ENCODE measurements around the gene SMIM10L2A. TPM values are rescaled to one million over a fixed set of nuclear protein-coding genes. Genes with fewer than 3 reads are reported as not detected.
A peak's percentile ranks its signal among the peaks of the same experiment; 100 is the strongest.

The SMIM10L2A gene
- total RNA-seq, 1 experiment from 2014 or later: 18.3 TPM

DNA sequence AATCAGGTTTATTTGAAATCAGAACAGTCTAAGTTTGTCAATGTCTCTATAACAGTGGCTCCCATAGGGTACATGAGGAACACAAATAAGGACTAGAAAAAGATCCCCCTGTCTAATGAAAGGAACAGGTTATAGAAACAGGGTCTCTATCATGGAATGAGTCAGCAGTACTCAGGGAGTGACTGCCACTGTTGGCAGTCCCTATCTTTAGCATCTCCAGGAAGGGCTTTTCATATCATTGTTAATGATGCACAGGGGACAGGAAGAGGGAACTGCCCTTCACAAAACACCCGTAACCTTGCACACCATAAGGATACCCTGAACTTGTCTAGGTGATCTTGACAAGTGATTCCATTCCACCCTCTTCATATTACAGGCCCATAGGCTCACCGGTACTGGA lies 38.5 kb upstream of the SMIM10L2A start:
- Histone ChIP-seq H3T11ph (ENCODE audit: low read length) (no peak overlapping the region), H3K14ac (ENCODE audit: insufficient read depth, low read length) (no peak overlapping the region), H3K9me3 (ENCODE audit: control insufficient read depth, low read depth, low read length) (peaks cover 34% of the 10 kb centered on the region), H2AFZ (ENCODE audit: low read length) (no peak overlapping the region), H3K56ac (ENCODE audit: insufficient read length, low read depth, low read length) (no peak overlapping the region), H3K23ac (ENCODE audit: insufficient read length, low read depth, low read length) (no peak overlapping the region), H3K18ac (ENCODE audit: insufficient read length, low read depth, low read length) (no peak overlapping the region), H4K91ac (ENCODE audit: insufficient read length, low read depth, low read length) (no peak overlapping the region), H3K27me3 (ENCODE audit: insufficient read depth, low read length) (no peaks in the 10 kb centered on the region), H2BK15ac (ENCODE audit: low read depth, low read length) (no peak overlapping the region), H2AK5ac (ENCODE audit: insufficient read length, low read length) (no peak overlapping the region), H3K23me2 (ENCODE audit: insufficient read length, low read depth, low read length, poor library complexity, severe bottlenecking) (no peaks in the 10 kb centered on the region), H2BK20ac (ENCODE audit: low read depth, low read length, poor library complexity, severe bottlenecking) (no peak overlapping the region), H4K20me1 (ENCODE audit: control insufficient read depth, insufficient read depth, insufficient read length) (no peaks in the 10 kb centered on the region), H3K4ac (ENCODE audit: low read depth, low read length) (no peak overlapping the region), H4K5ac (ENCODE audit: insufficient read length, low read depth, low read length) (no peak overlapping the region), H2BK12ac (ENCODE audit: insufficient read length, low read depth, low read length) (no peak overlapping the region), H4K8ac (replicated peaks; ENCODE audit: insufficient read length, low read depth, low read length) (no peak overlapping the region), H2BK5ac (ENCODE audit: insufficient read length, low read length) (no peak overlapping the region), H3K27ac (ENCODE audit: insufficient read length, low read depth, low read length) (no peak overlapping the region), H2BK120ac (ENCODE audit: low read depth, low read length, poor library complexity, severe bottlenecking) (no peak overlapping the region), H3K4me1 (ENCODE audit: insufficient read depth, low read length) (no peaks in the 10 kb centered on the region; the same call in 1 of the 2 replicates), H3K79me1 (ENCODE audit: insufficient read depth, low read depth, low read length, poor library complexity, severe bottlenecking) (no peaks in the 10 kb centered on the region), H3K79me2 (ENCODE audit: insufficient read depth, low read length) (no peaks in the 10 kb centered on the region), H3K9ac (ENCODE audit: extremely low read depth, insufficient read length, low read length) (no peak overlapping the region), H3K4me2 (ENCODE audit: insufficient read depth, insufficient read length, low read length) (no peak overlapping the region)
- Mint-ChIP-seq H3K4me1 (peaks cover 0 to 9% of the 10 kb centered on the region in 2 experiments; a peak in 2 of 4 replicates), H3K9me3 (peaks cover 42% of the 10 kb centered on the region in 2 experiments), H3K27ac (peak overlapping the region in 1 of 3 experiments; percentile 56; a peak in 1 of 7 replicates), H3K27me3 (ENCODE audit: low read depth) (no peaks in the 10 kb centered on the region), H3K36me3 (ENCODE audit: insufficient read depth in 1 of 3, low read depth in 3 of 3) (peaks cover 0 to 5% (median 4%) of the 10 kb centered on the region in 3 experiments; a peak in 3 of 7 replicates), H3K4me3 (no peak overlapping the region)
- DNase-seq: no peak
- WGBS (ENCODE audit: extremely low coverage, insufficient read length, low lambda C conversion rate): no CpG with 5 or more reads among the region's 2 CpGs
- TF ChIP-seq, protein P1, sequence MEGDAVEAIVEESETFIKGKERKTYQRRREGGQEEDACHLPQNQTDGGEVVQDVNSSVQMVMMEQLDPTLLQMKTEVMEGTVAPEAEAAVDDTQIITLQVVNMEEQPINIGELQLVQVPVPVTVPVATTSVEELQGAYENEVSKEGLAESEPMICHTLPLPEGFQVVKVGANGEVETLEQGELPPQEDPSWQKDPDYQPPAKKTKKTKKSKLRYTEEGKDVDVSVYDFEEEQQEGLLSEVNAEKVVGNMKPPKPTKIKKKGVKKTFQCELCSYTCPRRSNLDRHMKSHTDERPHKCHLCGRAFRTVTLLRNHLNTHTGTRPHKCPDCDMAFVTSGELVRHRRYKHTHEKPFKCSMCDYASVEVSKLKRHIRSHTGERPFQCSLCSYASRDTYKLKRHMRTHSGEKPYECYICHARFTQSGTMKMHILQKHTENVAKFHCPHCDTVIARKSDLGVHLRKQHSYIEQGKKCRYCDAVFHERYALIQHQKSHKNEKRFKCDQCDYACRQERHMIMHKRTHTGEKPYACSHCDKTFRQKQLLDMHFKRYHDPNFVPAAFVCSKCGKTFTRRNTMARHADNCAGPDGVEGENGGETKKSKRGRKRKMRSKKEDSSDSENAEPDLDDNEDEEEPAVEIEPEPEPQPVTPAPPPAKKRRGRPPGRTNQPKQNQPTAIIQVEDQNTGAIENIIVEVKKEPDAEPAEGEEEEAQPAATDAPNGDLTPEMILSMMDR (conservative IDR thresholded peaks at IDR 0.05): no peak
